Motor neuron (in vitro differentiated cells): Measurements from ENCODE around the gene HNMT. TPM values are rescaled to one million over a fixed set of nuclear protein-coding genes. Genes with fewer than 3 reads are reported as not detected.
"Not testable (repeated sequence)": the region's sequence is repeated elsewhere in the genome, so short reads cannot be mapped to it uniquely, and the experiment has no call there.

Experiments used
- ATAC-seq, 8 experiments: fragments of 200-7000 bp; cut with Tn5 transposase; replicated peaks in 6 of 8; 2 replicates each; pipeline ENCODE4 v1.8.0; 2021; ENCODE audit warnings: mild to moderate bottlenecking in 8 of 8, moderate library complexity in 8 of 8
- H3K27ac ChIP-seq, 2 donors: fragments of 250-450 bp; sonication (Bioruptor Pico); 2 replicates each; pipeline ENCODE4 v1.9.0; 2021; ENCODE audit warnings: antibody characterized with exemption in 2 of 2, mild to moderate bottlenecking in 2 of 2, moderate library complexity in 1 of 2
- H3K4me1 ChIP-seq, 2 donors: fragments of 250-450 bp; sonication (Bioruptor Pico); replicated peaks in 1 of 2; 2 replicates each; pipeline ENCODE4 v1.6.1; 2021; ENCODE audit warnings: antibody characterized with exemption in 2 of 2, mild to moderate bottlenecking in 2 of 2, moderate library complexity in 1 of 2
- H3K4me3 ChIP-seq, 5 donors: fragments of 250-450 bp; sonication (Bioruptor Pico); 2 replicates each; pipeline ENCODE4 v1.9.0; 2021; ENCODE audit warnings: antibody characterized with exemption in 5 of 5, mild to moderate bottlenecking in 5 of 5, moderate library complexity in 4 of 5
- WGBS, 10 experiments: fragments of 450-650 bp; shearing (Covaris generic); methylation state at CpG; one replicate each; pipeline ENCODE4 v1.0.0; 2022; 5-methylcytosine and 5-hydroxymethylcytosine counted together
- in situ Hi-C, 9 experiments: fragments of 400-800 bp; cut with MboI; loops; one replicate each; pipeline ENCODE4 v1.15.0; 2021; ENCODE audit warnings: low sequenced_read_pairs in 9 of 9, low pct_unique_long_range_greater_than_20kb in 2 of 9; ENCODE audit not compliant: unreplicated experiment in 9 of 9
- total RNA-seq, 8 experiments: library from RNA; unstranded; fragments of 300-600 nt; gene quantifications; 2 replicates each; pipeline versions ENCODE4 v1.2.3 to v1.2.4, GENCODE V29; 2022

Gene HNMT
- total RNA-seq, 8 experiments from 2014 or later: 0.54 to 30.5 (median 3.1) TPM

DNA sequence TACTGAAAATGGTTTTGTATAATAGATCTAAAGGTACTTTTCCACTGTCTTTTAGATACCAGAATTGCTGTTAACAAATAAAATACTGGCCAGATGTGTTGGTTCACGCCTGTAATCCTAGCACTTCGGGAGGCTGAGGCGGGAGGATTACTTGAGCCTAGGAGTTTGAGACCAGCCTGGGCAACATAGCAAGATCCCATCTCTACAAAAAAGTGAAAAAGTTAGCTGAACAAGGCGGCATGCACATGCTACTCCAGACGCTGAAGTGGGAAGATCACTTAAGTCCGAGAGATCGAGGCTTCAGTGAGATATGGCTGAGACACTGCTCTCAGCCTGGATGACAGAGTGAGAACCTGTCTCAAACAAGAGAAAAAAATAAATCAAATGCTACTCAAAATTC lies 2.8 kb downstream of the HNMT start:
- 94 to 100% (median 100%) methylated on average over 1 to 7 of the region's 7 CpGs; no CpG with 5 or more reads in 2 of the 10 experiments for WGBS, 10 experiments

DNA sequence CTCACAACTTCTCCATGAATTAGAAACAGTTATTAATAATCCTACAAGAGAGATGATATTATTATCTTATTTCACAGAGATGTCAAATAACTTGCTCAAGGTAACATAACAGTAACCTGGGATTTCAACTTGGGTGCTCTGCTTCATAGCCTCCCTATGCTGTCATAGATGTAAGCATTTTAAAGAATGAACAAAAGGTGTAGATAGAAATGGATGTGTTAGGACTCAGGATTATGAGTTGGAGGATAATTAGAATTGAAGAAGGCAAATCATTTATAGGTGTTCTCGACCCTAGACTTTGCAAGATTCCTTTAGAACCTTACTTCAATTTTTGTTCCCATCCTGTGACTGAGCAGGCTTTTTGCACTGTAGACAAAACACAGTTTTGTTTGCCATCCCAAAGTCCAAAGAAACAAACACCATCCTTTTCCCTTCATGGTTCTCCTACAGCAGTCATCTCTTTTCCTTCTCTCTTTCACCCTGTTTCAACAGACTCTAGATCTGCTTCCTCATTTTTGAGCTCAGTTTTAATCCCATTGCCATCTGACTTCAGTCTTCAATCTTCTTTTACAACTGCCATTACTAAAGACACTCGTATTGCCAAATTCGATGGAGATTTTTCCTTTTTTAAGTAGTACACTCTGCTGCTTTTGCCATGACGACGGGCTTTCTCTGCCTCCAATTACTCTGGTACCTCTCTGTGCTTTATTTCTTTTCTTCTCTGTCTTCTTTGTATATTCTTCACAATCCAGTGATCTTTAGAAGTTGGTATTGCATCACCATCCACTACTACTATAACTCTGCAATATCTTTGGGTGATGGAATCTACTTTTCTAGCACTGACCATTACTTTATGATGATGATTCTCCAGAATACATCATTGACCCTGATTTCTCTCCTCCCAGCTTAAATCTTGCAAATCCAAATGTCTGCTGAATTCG lies 4.5 kb downstream of the HNMT start:
- in situ Hi-C loops: no loop called here
- WGBS, 10 experiments: 49 to 83% (median 69%) methylated on average over 1 to 6 of the region's 6 CpGs

More for the DNA sequence above, 2.8 kb downstream of the HNMT start:
- no peak overlapping the region for H3K4me3 ChIP-seq
- in situ Hi-C loops: no loop called here
- H3K4me1 ChIP-seq: peaks cover 11 to 14% of the 10 kb centered on the region in 2 donors
- H3K27ac ChIP-seq: no peak overlapping the region
- ATAC-seq: no peak

DNA sequence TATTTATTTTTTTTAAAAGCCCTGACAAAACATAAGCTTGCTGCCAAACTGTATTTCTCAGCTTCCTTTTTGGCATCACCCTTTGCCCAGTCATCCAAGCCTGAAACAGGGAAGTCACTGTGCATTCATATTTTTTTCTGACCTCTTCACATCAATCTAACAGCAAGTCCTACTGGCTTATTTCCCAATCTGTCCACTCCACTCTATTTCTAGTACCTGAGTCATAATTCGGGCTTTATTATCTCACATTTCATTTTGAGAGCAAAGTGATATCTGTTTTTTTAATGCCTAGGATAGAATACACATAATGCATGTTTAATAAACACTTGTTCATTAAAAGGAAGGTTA lies 5.1 kb downstream of the HNMT start:
- Histone ChIP-seq H3K27ac (no peak overlapping the region), H3K4me3 (no peak overlapping the region), H3K4me1 (peaks cover 6 to 7% of the 10 kb centered on the region in 2 donors)
- in situ Hi-C loops: no loop called here
- WGBS, 10 experiments: 0 to 100% (median 85%) methylated on average over 1 of the region's 1 CpG
- ATAC-seq: peak in 2 of 8 experiments; percentile 39 to 41

More for the DNA sequence above, 4.5 kb downstream of the HNMT start:
- no peak overlapping the region for H3K4me3 ChIP-seq
- no peak overlapping the region for H3K27ac ChIP-seq
- H3K4me1 ChIP-seq: peaks cover 8 to 11% of the 10 kb centered on the region in 2 donors
- no peak for ATAC-seq

DNA sequence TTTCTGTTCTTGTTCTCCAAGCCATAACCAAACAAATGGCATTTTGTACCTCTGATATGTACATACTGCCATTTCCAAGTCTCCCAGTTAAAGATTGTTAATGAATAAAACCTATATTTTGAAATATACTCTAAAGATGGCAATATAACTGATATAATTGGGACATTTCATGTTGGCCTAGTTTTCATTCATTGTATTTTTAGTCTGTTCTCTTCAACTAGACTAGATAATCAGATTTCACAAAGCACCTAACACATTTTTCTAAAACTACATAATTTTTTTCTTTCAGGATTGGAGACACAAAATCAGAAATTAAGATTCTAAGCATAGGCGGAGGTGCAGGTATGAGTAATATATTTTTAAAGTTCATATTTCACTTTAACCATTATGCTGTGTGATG lies 5.6 kb downstream of the HNMT start:
- in situ Hi-C loops: no loop called here
- Histone ChIP-seq H3K4me1 (peaks cover 3 to 4% of the 10 kb centered on the region in 2 donors), H3K27ac (no peak overlapping the region), H3K4me3 (no peak overlapping the region)
- 90 to 100% (median 100%) methylated on average over 1 of the region's 1 CpG for WGBS, 10 experiments
- no peak for ATAC-seq

DNA sequence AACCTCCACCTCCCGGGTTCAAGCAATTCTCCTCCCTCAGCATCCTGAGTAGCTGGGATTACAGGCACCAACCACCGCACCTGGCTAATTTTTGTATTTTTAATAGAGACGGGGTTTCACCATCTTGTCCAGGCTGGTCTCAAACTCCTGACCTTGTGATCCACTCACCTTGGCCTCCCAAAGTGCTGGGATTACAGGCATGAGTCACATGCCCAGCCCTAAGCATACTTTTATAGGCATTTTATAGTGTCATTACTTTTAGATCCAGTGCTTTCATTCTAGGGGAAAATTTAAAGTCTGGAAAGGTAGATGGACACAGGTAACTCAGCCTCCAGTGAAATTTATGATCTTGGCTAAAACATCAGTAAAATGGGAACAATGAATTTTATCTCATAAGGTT lies 7.0 kb downstream of the HNMT start:
- H3K4me3 ChIP-seq, H3K4me1 ChIP-seq, ATAC-seq, in situ Hi-C loops, H3K27ac ChIP-seq: not testable (repeated sequence)
- 82 to 100% (median 100%) methylated on average over 1 to 3 of the region's 3 CpGs; no CpG with 5 or more reads in 2 of the 10 experiments for WGBS, 10 experiments

DNA sequence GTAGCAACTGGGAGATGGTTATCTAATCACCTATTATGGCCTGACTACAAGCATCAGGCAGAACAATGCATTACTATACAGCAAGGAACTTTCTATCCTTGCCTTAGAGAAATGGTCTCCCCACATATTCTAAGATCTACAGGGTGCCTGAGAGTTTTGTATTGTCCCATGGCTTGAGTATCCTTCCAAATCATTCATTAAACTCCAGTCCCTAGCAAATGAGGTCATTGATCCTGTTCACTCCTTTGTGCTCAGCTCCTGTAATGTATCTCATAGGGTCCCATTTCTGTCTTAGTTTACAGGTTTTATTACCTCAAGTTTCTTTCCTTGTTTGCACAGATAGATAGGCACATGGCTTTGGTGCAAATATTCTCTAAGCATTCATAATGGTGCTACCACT lies 9.0 kb downstream of the HNMT start:
- in situ Hi-C loops: no loop called here
- Histone ChIP-seq H3K4me1 (no peaks in the 10 kb centered on the region), H3K4me3 (no peak overlapping the region), H3K27ac (no peak overlapping the region)
- ATAC-seq: no peak

DNA sequence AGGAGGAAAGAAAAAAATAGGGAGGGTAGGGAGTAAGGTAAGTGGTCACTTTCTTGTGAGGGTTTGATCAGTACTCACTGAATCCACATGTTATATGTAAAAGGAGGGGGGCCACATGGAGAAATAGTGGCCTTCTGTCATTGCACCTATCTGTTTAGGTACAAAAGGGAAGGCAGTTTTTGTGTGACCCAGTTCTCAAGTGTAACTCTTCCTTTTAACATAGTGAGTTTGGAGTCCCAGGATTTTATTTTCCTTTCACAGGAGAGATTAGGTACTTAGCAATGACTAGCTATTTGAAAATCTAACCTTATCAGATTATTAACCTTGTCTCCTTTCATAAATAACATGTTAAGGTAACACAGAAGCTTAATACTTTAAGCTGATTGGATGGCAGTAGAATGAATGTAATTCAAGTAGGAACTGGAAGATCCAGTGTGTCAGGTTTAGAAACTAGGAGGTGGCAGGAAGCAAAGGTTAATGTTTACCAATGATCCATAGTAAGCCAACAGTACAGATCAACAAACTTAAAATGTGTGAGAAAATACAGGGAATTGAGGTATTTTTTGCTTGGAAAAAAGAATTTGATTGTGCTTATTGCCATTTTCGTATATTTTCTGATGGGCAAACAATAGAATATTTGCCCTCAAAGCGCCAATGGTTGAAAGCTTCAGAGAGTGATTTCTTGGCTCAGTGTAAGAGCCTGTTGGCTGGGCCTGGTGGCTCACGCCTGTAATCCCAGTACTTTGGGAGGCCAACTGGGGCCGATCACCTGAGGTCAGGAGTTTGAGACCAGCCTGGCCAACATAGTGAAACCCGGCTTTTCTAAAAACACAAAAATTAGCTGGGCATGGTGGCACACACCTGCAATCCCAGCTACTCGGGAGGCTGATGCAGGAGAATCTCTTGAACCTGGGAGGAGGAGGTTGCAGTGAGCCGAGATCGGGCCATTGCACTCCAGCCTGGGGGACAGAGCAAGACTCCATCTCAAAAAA lies 11.3 kb downstream of the HNMT start:
- no peak overlapping the region for H3K27ac ChIP-seq
- no peak for ATAC-seq
- in situ Hi-C loops: no loop called here
- WGBS, 10 experiments: 60 to 100% (median 83%) methylated on average over 1 to 7 of the region's 8 CpGs; no CpG with 5 or more reads in 1 of the 10 experiments
- H3K4me3 ChIP-seq: no peak overlapping the region
- no peaks in the 10 kb centered on the region for H3K4me1 ChIP-seq

DNA sequence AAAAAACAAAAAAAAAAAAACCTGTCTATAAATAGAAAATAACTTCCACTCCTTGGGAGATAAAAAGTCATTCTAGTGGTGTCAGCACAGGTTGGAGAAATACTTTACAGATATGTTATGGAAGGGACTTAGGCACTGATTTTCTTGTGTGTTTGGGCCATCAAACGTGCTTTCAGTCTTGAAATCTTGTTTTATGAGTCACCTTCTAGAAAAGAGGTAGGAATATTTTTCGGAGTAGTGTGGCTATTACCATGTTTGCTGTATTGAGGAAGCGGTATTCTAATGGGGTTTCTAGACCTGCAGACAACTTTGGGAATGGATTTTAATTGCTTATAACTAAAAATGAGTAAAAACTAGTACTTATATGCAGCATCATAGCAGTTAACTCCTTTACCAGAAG lies 12.0 kb downstream of the HNMT start:
- in situ Hi-C loops: no loop called here
- H3K4me1 ChIP-seq: no peaks in the 10 kb centered on the region
- no peak overlapping the region for H3K27ac ChIP-seq
- no peak overlapping the region for H3K4me3 ChIP-seq
- 55 to 100% (median 91%) methylated on average over 1 to 3 of the region's 3 CpGs for WGBS, 10 experiments
- no peak for ATAC-seq

DNA sequence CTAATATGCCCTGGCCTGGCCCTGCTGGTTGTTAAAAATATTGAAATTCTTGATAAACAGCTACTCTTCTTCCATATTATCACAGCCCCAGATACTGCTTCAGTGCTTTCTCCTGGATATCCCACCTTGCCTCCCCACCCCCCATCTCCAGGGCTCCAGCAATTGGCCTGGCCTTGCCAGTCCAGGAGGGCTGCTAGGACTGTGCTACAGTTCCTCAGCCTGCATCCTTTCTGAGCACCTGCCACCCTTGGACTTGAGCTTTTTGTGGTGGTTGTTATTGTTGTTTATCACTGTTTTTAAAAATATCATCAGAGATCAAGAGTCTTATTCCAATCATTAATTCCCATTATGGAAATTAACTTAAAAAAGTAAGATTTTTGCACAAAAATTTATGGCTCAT lies 13.5 kb downstream of the HNMT start:
- Histone ChIP-seq H3K4me3 (no peak overlapping the region), H3K4me1 (no peaks in the 10 kb centered on the region), H3K27ac (no peak overlapping the region)
- no peak for ATAC-seq
- in situ Hi-C loops: no loop called here

DNA sequence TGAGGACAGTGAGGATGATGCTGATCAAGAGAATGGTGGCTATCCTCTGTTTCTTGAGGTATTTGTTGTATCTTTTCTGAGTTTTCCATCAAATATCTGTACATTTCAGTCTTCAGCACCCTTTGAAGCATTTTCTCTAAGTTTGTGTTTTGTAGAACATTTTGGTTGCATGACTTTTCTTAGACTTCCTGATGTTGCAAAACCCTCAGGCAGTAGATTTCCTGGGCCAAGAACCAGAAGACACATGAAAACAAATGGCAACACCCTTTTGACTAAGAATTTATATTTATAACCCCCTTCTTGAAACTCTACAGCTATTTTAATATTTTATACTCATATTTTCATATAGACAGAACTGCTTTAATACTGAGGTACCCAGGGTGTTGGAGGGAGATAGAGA lies 16.2 kb downstream of the HNMT start:
- H3K27ac ChIP-seq: no peak overlapping the region
- H3K4me1 ChIP-seq: peaks cover 0 to 10% of the 10 kb centered on the region in 2 donors
- no peak for ATAC-seq
- no peak overlapping the region for H3K4me3 ChIP-seq
- in situ Hi-C loops: no loop called here

DNA sequence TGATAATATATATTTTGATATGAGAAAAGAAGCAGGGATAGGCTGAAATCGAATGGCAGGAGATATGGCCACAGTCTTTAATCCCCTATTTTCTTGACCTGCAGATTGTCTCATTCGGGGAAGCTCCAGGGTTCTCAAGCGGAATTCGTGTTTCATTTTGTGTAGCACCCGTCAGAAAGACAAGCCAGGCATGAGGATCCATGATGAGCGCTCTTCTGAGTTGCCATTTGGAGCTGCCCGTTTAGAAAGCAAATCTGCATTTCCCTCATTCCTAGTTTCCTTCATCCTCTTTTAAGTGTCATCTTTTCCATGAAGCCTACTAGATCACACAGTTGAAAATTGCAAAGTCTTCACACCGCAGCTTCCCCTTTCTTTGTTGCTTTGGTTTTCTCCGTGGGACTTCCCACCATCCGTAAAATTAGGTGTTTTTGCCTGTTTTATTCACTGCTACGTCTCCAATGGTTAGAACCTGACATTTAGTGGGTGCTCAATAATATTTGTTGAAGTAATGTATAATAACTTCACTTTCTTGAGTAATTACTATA lies 16.9 kb downstream of the HNMT start:
- in situ Hi-C loops: no loop called here
- Histone ChIP-seq H3K4me1 (peaks cover 0 to 11% of the 10 kb centered on the region in 2 donors), H3K4me3 (no peak overlapping the region), H3K27ac (no peak overlapping the region)
- 72 to 97% (median 92%) methylated on average over 4 to 11 of the region's 11 CpGs for WGBS, 10 experiments
- ATAC-seq: no peak

DNA sequence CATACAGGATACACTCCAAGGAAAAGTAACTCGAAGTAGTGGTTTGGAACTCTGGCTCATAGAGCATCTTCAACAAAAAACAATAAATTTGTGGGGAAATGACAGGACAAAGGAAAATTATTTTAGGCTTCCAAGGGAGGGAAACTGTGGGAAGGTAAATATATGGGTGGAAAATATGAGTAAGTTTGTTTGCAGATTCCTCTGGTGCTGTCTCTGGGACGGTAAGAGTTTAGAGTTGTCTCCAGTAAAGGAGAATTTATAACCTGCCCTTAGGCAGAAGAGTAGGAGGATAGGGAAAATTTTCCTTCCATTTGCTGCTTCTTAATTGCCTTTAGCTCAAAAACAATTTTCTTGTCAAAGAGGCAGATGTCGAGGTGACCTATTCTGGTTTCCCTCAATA lies 19.3 kb downstream of the HNMT start:
- H3K27ac ChIP-seq: no peak overlapping the region
- ATAC-seq: peak in 2 of 8 experiments; percentile 38 to 43
- 25 to 82% (median 60%) methylated on average over 1 to 3 of the region's 3 CpGs for WGBS, 10 experiments
- peaks cover 0 to 31% of the 10 kb centered on the region in 2 donors for H3K4me1 ChIP-seq
- in situ Hi-C loops: no loop called here
- no peak overlapping the region for H3K4me3 ChIP-seq

DNA sequence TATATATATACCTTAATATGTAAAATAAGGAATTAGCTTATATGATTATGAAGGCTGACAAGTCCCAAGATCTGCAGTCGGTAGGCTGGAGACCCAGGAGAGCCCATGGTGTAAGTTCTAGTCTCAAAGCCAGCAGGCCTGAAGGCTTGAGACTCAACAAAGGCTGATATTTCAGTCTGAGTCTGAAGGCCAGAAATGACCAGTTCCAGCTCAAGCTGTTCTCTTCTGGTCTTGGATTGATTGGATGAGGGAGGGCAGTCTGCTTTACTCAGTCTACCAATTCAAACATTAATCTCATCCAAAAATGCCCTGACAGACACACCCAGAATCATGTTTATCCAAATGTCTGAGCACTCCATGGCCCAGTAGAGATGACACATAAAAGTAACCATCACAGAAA lies 22.0 kb downstream of the HNMT start:
- no peak overlapping the region for H3K27ac ChIP-seq
- H3K4me3 ChIP-seq: no peak overlapping the region
- in situ Hi-C loops: no loop called here
- WGBS, 10 experiments: 67 to 100% (median 86%) methylated on average over 1 of the region's 1 CpG; no CpG with 5 or more reads in 5 of the 10 experiments
- ATAC-seq: no peak
- peaks cover 0 to 31% of the 10 kb centered on the region in 2 donors for H3K4me1 ChIP-seq
